Measurements from ENCODE around the gene ZNF83. TPM values are rescaled to one million over a fixed set of nuclear protein-coding genes. Genes with fewer than 3 reads are reported as not detected.
"Not testable (repeated sequence)": the region's sequence is repeated elsewhere in the genome, so short reads cannot be mapped to it uniquely, and the experiment has no call there.

The ZNF83 gene
- total RNA-seq (49.2 and 134 TPM in 2 replicates), polyA plus RNA-seq (33.1 and 67.4 TPM in 2 replicates)

DNA sequence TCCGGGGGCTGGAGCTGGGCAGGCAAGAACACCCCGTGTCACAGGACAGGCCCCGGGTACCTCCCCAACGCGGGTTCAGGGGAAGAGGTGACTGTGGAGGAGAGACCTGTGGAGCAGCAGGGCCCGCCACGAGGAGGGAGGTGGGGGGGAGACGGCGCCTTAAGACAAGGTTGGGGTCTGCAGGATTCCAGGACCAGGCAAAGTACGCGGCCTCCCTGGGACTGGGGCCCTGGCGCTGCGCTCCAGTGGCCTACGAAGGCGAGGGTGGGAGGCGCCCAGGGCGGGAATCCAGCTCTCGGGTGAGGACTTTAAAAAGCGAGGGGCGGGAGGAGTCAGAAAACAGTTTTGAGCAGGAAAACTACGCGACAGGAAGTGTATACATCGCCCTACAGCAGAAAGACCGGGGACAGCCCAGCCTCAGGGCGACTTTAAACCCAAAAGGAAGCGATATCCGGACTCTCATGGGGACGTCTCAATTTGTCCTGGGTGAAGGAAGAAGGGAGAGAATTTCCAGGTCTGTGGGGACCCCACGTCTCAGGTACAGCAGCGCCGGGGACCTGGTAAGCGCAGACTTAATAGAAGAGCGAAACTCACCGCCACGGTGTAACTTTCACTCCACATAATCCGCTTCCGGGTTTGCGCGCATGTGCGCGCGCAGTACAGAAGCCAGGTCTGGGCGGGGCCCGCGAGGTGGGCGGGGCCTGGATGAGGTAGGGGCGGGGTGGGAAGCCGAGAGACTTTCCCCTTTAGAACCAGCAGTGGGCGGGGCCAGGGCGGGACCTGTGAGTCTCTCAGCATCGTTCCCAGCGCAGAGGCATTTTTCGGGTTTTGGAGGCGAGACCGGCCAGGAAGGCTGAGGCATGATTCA, at the start of gene ZNF83:
ZNF83 (minus strand) TSS at position 638 of the 868 bp plus-strand sequence.
- Histone ChIP-seq H3K9me3 (ENCODE audit: low read depth) (no peaks in the 10 kb centered on the region), H3K4me3 (peak within 1 kb of the TSS; percentile 49), H3K27ac (peak within 1 kb of the TSS; percentile 69), H3K27me3 (no peaks in the 10 kb centered on the region), H3K4me1 (ENCODE audit: low read depth) (peaks cover 4% of the 10 kb centered on the region), H3K36me3 (no peaks in the 10 kb centered on the region)
- DNase-seq (ENCODE audit: low read depth in 1 of 2, low spot score in 1 of 2): peak; percentile 97 to 98
- TF ChIP-seq, protein P1, sequence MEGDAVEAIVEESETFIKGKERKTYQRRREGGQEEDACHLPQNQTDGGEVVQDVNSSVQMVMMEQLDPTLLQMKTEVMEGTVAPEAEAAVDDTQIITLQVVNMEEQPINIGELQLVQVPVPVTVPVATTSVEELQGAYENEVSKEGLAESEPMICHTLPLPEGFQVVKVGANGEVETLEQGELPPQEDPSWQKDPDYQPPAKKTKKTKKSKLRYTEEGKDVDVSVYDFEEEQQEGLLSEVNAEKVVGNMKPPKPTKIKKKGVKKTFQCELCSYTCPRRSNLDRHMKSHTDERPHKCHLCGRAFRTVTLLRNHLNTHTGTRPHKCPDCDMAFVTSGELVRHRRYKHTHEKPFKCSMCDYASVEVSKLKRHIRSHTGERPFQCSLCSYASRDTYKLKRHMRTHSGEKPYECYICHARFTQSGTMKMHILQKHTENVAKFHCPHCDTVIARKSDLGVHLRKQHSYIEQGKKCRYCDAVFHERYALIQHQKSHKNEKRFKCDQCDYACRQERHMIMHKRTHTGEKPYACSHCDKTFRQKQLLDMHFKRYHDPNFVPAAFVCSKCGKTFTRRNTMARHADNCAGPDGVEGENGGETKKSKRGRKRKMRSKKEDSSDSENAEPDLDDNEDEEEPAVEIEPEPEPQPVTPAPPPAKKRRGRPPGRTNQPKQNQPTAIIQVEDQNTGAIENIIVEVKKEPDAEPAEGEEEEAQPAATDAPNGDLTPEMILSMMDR (IDR thresholded peaks at IDR 0.05; ENCODE audit: low read depth, low read length): no peak

DNA sequence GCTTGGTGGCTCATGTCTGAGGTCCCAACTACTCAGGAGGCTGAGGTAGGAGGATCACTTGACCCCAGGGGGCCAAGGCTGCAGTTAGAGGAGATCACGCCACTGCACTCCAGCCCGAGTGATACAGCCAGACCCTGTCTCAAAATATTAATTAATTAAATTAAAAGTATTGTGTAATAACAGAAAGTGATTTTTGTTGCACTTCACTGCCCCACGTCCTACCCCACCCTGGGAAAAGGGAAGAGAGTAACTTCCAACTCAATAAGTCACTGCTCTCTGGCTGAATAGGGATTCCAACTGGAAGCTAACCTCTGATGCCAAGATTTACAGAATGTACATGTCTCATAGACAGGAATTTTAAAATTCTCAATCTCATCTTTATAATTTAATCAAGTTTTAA, 49.5 kb upstream of the ZNF83 start:
- H3K4me1 ChIP-seq (ENCODE audit: low read depth): peaks cover 17% of the 10 kb centered on the region
- no peak for DNase-seq (ENCODE audit: low read depth in 1 of 2, low spot score in 1 of 2)
- TF ChIP-seq, protein P1 (IDR thresholded peaks at IDR 0.05; ENCODE audit: low read depth, low read length): no peak
- no peaks in the 10 kb centered on the region for H3K27me3 ChIP-seq
- H3K4me3 ChIP-seq: no peak overlapping the region
- no peaks in the 10 kb centered on the region for H3K9me3 ChIP-seq (ENCODE audit: low read depth)
- H3K36me3 ChIP-seq: no peaks in the 10 kb centered on the region
- H3K27ac ChIP-seq: no peak overlapping the region

DNA sequence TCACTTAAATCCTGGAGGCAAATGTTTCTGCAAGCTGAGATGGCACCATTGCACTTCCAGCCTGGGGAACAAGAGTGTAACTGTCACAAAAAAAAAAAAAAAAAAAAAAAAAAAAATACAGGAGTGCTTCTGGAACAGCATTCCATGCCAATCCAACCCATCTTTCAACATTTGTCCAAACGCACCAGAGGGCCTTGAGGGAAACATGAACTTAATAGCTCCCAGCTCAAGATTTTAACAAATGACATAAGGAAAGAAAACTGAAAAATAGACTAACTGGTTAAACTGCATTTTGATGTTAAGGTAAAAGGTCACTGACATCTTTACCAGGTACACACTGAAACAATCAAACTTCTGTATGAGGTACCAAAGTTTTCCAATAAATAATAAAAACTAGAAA, 47.7 kb upstream of the ZNF83 start:
- DNase-seq (ENCODE audit: low read depth in 1 of 2, low spot score in 1 of 2): no peak
- Histone ChIP-seq H3K4me1 (ENCODE audit: low read depth) (peaks cover 5% of the 10 kb centered on the region), H3K27ac (no peak overlapping the region), H3K36me3 (no peaks in the 10 kb centered on the region), H3K4me3 (no peak overlapping the region), H3K27me3 (no peaks in the 10 kb centered on the region), H3K9me3 (ENCODE audit: low read depth) (no peaks in the 10 kb centered on the region)
- TF ChIP-seq, protein P1 (IDR thresholded peaks at IDR 0.05; ENCODE audit: low read depth, low read length): no peak

DNA sequence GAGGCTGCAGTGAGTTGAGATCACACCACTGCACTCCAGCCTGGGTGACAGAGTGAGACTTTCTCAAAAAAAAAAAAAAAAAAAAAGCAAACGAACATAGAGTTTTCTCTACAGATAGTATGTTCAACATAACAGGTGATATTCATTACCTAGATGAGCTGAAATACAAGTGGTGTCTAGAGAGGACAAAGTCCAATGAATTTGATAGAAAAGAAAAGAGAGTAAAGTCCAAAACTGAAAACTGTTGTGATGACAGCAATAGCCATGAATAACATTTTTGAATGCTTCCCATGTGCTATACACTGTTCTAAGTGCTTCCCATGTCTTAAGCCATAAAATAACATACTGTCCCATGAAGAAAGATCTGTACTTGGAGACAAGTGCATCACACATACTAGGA, 43.1 kb upstream of the ZNF83 start:
- H3K4me1 ChIP-seq (ENCODE audit: low read depth); H3K9me3 ChIP-seq (ENCODE audit: low read depth); DNase-seq (ENCODE audit: low read depth in 1 of 2, low spot score in 1 of 2); H3K27ac ChIP-seq; H3K27me3 ChIP-seq; H3K4me3 ChIP-seq; H3K36me3 ChIP-seq: not testable (repeated sequence)

DNA sequence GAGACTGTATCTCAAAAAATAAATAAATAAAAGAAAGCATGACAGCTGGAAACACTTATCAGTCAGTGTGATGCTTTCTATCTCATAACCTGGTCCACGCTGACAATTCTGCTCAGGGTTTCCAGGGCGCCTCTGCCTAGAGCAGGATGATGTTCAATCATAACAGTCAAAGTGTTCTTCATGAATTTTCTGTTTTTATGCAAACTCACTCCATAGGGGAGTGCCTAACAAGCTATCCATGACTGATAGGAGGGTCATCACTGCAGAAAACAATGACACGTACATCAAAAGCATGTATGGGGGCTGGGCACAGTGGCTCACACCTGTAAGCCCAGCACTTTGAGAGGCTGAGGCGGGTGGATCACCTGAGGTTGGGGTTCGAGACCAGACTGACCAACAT, 41.4 kb upstream of the ZNF83 start:
- no peak for DNase-seq (ENCODE audit: low read depth in 1 of 2, low spot score in 1 of 2)
- H3K9me3 ChIP-seq (ENCODE audit: low read depth): no peaks in the 10 kb centered on the region
- H3K4me3 ChIP-seq: no peak overlapping the region
- TF ChIP-seq, protein P1 (IDR thresholded peaks at IDR 0.05; ENCODE audit: low read depth, low read length): no peak
- H3K36me3 ChIP-seq: no peaks in the 10 kb centered on the region
- H3K27me3 ChIP-seq: no peaks in the 10 kb centered on the region
- H3K27ac ChIP-seq: no peak overlapping the region
- H3K4me1 ChIP-seq (ENCODE audit: low read depth): no peaks in the 10 kb centered on the region

DNA sequence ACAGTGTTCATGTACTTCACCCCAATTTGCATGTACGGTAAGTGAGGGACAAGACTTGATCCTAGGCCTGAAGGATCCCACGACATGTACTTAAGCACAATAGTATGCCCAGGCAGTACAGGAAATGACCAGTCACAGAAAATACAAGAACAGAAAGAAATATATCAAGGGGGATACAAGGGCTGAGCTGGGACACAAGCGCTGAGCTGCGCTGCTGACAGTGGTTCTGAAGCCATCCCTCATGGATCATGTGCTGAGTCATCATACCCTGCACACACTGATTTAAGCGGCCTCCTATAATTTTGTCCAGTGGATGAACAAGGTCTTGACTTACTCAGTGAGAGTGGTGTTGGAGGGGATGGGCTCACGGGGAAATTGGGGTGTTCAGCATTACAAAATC, 37.1 kb upstream of the ZNF83 start:
- H3K36me3 ChIP-seq; H3K4me3 ChIP-seq; H3K27ac ChIP-seq; H3K9me3 ChIP-seq (ENCODE audit: low read depth); H3K4me1 ChIP-seq (ENCODE audit: low read depth); DNase-seq (ENCODE audit: low read depth in 1 of 2, low spot score in 1 of 2); H3K27me3 ChIP-seq: not testable (repeated sequence)

Measured in cardiac muscle cell (in vitro differentiated cells and primary cell).